Activated CD8-positive, alpha-beta memory T cell treated with anti-CD3 and anti-CD28 coated beads for 4 hours (primary cell): ENCODE measurements around the gene POU5F1.

Source experiments
- DNase-seq, 2 donors: peaks; one replicate each; pipeline ENCODE4 v3.0.0-alpha.2; 2020; ENCODE audit warnings: low read depth in 2 of 2

POU5F1 gene

GRCh38 chr6:31116661-31117385, 53.7 kb downstream of the POU5F1 start:
- DNase-seq: no peak

DNA sequence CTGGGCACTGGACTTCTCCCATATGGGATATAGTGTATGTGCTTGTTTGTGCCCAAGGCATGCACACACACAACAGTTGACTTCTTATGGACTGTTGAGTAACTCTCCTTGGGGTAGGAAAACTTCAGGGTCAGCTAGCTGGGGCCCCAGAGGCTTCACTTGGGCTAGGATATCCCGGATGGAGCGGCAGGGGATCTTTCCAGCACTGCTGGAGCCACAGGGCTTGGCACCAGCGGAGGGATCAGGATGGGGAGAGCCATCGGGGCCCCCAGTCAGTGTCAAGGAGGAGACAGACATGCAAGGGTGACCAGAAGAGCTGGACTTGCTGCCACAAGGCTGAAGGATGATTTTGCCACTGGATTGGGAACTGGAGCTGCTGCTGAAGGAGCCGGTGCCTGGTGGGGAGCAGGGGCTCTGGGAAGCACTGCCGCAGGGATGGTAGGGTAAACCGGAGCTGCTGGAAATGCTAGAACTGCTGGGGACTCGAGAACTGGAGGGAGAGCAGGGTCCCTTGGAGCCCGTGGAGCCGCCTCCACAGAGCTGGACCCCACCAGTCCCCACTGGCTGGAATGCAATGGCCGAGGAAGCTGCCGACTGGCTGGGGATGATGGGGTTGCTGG, 54.4 kb downstream of the POU5F1 start:
- DNase-seq: no peak

GRCh38 chr6:31114970-31115849, 55.3 kb downstream of the POU5F1 start:
- no peak for DNase-seq

DNA sequence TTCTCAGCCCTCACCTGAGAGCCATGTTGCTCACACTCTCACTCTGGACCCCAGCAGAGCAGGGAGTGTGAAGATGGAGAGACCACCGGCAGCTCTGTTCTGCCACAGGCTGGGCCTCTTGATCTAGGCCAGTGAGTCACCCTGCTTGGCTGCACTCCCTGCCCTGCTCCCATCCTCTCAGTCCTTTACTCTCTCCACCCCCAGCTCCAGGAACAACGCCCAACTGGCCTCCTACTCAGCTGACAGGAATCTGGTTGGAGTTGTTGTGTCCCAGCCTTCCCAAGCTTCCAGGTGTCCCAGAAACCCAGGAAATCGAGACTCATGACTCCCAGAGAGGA, 56.0 kb downstream of the POU5F1 start, which contains the start of gene PSORS1C1:
Gene PSORS1C1, plus strand, starts transcription at position 260 of the 338 bp plus-strand sequence. CDS start 14,833 bp downstream, outside the sequence.
- no peak for DNase-seq
